ENCODE measurements around the gene DOK6.
"Not testable (repeated sequence)": the region's sequence is repeated elsewhere in the genome, so short reads cannot be mapped to it uniquely, and the experiment has no call there.

The DOK6 gene

GRCh38 chr18:69866212-69866611 lies 465.5 kb downstream of the DOK6 start:
- TF ChIP-seq ZFX (IDR thresholded peaks at IDR 0.05) (no peak), CTCF (conservative IDR thresholded peaks at IDR 0.05) (no peak)
- no peak overlapping the region for H3K27ac ChIP-seq

GRCh38 chr18:69870736-69871135 lies 470.0 kb downstream of the DOK6 start:
- no peak overlapping the region for H3K27ac ChIP-seq
- TF ChIP-seq ZFX (IDR thresholded peaks at IDR 0.05) (no peak), CTCF (conservative IDR thresholded peaks at IDR 0.05) (no peak)

- TF ChIP-seq CTCF (conservative IDR thresholded peaks at IDR 0.05) (no peak), ZFX (IDR thresholded peaks at IDR 0.05) (no peak)
- H3K27ac ChIP-seq, result no peak overlapping the region
These were observed 470.7 kb downstream of the DOK6 start for GRCh38 chr18:69871363-69871762.

GRCh38 chr18:69872661-69873060 lies 472.0 kb downstream of the DOK6 start:
- no peak overlapping the region for H3K27ac ChIP-seq
- no peak for TF ChIP-seq CTCF (conservative IDR thresholded peaks at IDR 0.05)
- no peak for TF ChIP-seq ZFX (IDR thresholded peaks at IDR 0.05)

GRCh38 chr18:69874058-69874457 lies 473.4 kb downstream of the DOK6 start:
- H3K27ac ChIP-seq, result no peak overlapping the region
- TF ChIP-seq ZFX (IDR thresholded peaks at IDR 0.05) (no peak), CTCF (conservative IDR thresholded peaks at IDR 0.05) (no peak)

- TF ChIP-seq CTCF (conservative IDR thresholded peaks at IDR 0.05) (no peak), ZFX (IDR thresholded peaks at IDR 0.05) (no peak)
These were observed 475.8 kb downstream of the DOK6 start for GRCh38 chr18:69876490-69876889.

GRCh38 chr18:69878213-69878933 lies 477.7 kb downstream of the DOK6 start:
- TF ChIP-seq CTCF (conservative IDR thresholded peaks at IDR 0.05), result no peak
- TF ChIP-seq ZFX (IDR thresholded peaks at IDR 0.05), result no peak
- no peak overlapping the region for H3K27ac ChIP-seq

More at GRCh38 chr18:69876490-69876889, 475.8 kb downstream of the DOK6 start:
- H3K27ac ChIP-seq, result no peak overlapping the region

- H3K27ac ChIP-seq, result not testable (repeated sequence)
These were observed 478.4 kb downstream of the DOK6 start for GRCh38 chr18:69879051-69879450.
